Heart left ventricle (tissue), 16 donors: ENCODE results near the gene MEGF11. TPM values are rescaled to one million over a fixed set of nuclear protein-coding genes. Genes with fewer than 3 reads are reported as not detected.

Experiments
- ATAC-seq, 4 donors: fragments of 200-7000 bp; cut with Tn5 transposase; one replicate each; pipeline ENCODE4 v1.9.1; 2020 to 2022; ENCODE audit warnings: moderate library complexity in 4 of 4, mild to moderate bottlenecking in 3 of 4, moderate number of reproducible peaks in 1 of 4
- DNase-seq, 5 donors: peaks; one replicate each; pipeline ENCODE4 v3.0.0-alpha.2; 2020
- H3K27ac ChIP-seq, 12 donors: fragments of 200-600 bp; sonication (generic) in 4 of 12; one replicate each; pipeline versions ENCODE4 v1.5.0 to v1.8.0; 2016 to 2022; ENCODE audit warnings: mild to moderate bottlenecking in 2 of 12
- H3K27me3 ChIP-seq, 9 donors: fragments of 200-600 bp; sonication (generic) in 2 of 9; one replicate each; pipeline versions ENCODE4 v1.5.1 to v1.8.0; 2016 to 2022; ENCODE audit warnings: mild to moderate bottlenecking in 3 of 9
- H3K36me3 ChIP-seq, 9 donors: fragments of 200-600 bp; sonication (generic) in 2 of 9; one replicate each; pipeline versions ENCODE4 v1.5.0 to v1.8.0; 2018 to 2022; ENCODE audit warnings: mild to moderate bottlenecking in 2 of 9
- H3K4me1 ChIP-seq, 12 donors: fragments of 200-600 bp; sonication (generic) in 4 of 12; one replicate each; pipeline versions ENCODE4 v1.5.0 to v1.8.0; 2016 to 2022; ENCODE audit warnings: mild to moderate bottlenecking in 3 of 12
- H3K4me3 ChIP-seq, 12 donors: fragments of 200-600 bp; sonication (generic) in 4 of 12; one replicate each; pipeline versions ENCODE4 v1.5.0 to v1.8.0; 2017 to 2022; ENCODE audit warnings: mild to moderate bottlenecking in 9 of 12, moderate library complexity in 4 of 12
- H3K9me3 ChIP-seq, 12 donors: fragments of 200-600 bp; sonication (generic) in 4 of 12; one replicate each; pipeline versions ENCODE4 v1.5.0 to v1.8.0; 2016 to 2022; ENCODE audit warnings: mild to moderate bottlenecking in 1 of 12
- POLR2A ChIP-seq, 2 donors: fragments of 450-650 bp; IDR thresholded peaks; one replicate each; pipeline ENCODE4 v1.6.1; 2017; ENCODE audit warnings: antibody characterized with exemption in 2 of 2, mild to moderate bottlenecking in 2 of 2, moderate library complexity in 2 of 2
- WGBS, 4 donors: extraction: QIAGEN DNeasy Blood & Tissue Kit in 2 of 4; methylation state at CpG; one replicate each; pipeline versions ENCODE4 v1.1.5 to v1.1.7; 2013 to 2018; 5-methylcytosine and 5-hydroxymethylcytosine counted together
- intact Hi-C, 10 donors: fragments of 100-400 bp; cut with DNase I; formaldehyde crosslinking; loops; one replicate each; pipeline versions ENCODE4 v1.11.1 to v1.14.2; 2022
- polyA plus RNA-seq, 2 donors: library from polyadenylated mRNA; stranded (reverse); fragments of 200-250 nt; gene quantifications; one replicate each; pipeline ENCODE4 v1.2.3, GENCODE V29; 2013
- total RNA-seq, 9 donors: library from RNA; depleted of rRNA in 2 of 9; stranded (reverse); fragments of >200 nt in 2 of 9; fragmentation: NEBNext Ultra II Directional in 3 of 9; extraction: Animal tissue kit (Norgen Biotek cat#: 25700) in 3 of 9; gene quantifications; one replicate each; pipeline versions ENCODE4 v1.1.0 to v1.2.4, GENCODE V29; 2016 to 2023
- TF ChIP-seq, protein P1 (sequence below), 12 donors: fragments of 200-600 bp; sonication (generic) in 4 of 12; IDR thresholded peaks; one replicate each; pipeline versions ENCODE4 v1.5.0 to v1.8.0; 2018 to 2022; ENCODE audit warnings: antibody characterized with exemption in 12 of 12, mild to moderate bottlenecking in 5 of 12
- donor health status: ischemic (EF 13 %, LVEDD 7.1; RV severe dilation, severe dysfunction).
- donor health status: healthy with polysubstance abuse.
- donor health status: DM: no; HTN: yes; CAD: no.
- donor health status: DM: no; HTN: no; CAD: no.
- donor health status: ischemic (EF 25% LVEDD 6.9; RV normal size, moderate dysfunction).
- donor health status: ischemic (EF 25% LVEDD 5.7; RV mildly dilated, moderate dysfunction).
- donor health status: healthy.
- donor health status: DM: yes; HTN: yes; CAD: no.
- donor health status: ischemic (EF 35%, LVEDD 5.7; RV mildly dilated, moderate dysfunction).
- donor health status: nonischemic (EF 11% LVEDD 7.7; RV severe dilation, severe dysfunction).
- donor health status: DM: yes; HTN: yes; CAD: no.
- donor health status: PGD.
- donor health status: ischemic (EF 29% LVEDD 5.4; RV normal size, mild dysfunction).
- donor health status: nonischemic (EF 23%, LVEDD 6.1; RV moderate dilation, normal function).

The MEGF11 gene
- total and polyA plus RNA-seq, 11 donors, result 0.07 TPM; not detected in 10

- Histone ChIP-seq H3K4me1 (peaks cover 0 to 19% (median 2%) of the 10 kb centered on the region in 12 donors), H3K36me3 (peaks cover 0 to 5% (median 0%) of the 10 kb centered on the region in 9 donors), H3K9me3 (no peaks in the 10 kb centered on the region), H3K27me3 (no peaks in the 10 kb centered on the region), H3K27ac (no peak overlapping the region), H3K4me3 (no peak overlapping the region)
- TF ChIP-seq, protein P1, sequence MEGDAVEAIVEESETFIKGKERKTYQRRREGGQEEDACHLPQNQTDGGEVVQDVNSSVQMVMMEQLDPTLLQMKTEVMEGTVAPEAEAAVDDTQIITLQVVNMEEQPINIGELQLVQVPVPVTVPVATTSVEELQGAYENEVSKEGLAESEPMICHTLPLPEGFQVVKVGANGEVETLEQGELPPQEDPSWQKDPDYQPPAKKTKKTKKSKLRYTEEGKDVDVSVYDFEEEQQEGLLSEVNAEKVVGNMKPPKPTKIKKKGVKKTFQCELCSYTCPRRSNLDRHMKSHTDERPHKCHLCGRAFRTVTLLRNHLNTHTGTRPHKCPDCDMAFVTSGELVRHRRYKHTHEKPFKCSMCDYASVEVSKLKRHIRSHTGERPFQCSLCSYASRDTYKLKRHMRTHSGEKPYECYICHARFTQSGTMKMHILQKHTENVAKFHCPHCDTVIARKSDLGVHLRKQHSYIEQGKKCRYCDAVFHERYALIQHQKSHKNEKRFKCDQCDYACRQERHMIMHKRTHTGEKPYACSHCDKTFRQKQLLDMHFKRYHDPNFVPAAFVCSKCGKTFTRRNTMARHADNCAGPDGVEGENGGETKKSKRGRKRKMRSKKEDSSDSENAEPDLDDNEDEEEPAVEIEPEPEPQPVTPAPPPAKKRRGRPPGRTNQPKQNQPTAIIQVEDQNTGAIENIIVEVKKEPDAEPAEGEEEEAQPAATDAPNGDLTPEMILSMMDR (IDR thresholded peaks at IDR 0.05), result no peak
- no peak for TF ChIP-seq POLR2A (IDR thresholded peaks at IDR 0.05)
- WGBS, 4 donors, result 81 to 87% (median 85%) methylated on average over 3 of the region's 3 CpGs
- intact Hi-C loops, result loop anchor here in 8 of 10 donors (2.0 to 10.0 kb wide), 6 partner anchors 235 to 370 kb away; no protein-coding TSS in a partner anchor
- ATAC-seq (no peak), DNase-seq (no peak)
Measured at GRCh38 chr15:65917407-65917756, 336.2 kb downstream of the MEGF11 start.

- TF ChIP-seq, protein P1 (IDR thresholded peaks at IDR 0.05), result peak; percentile 31 to 68 (median 56)
- TF ChIP-seq POLR2A (IDR thresholded peaks at IDR 0.05), result no peak
- DNase-seq, result peak in 4 of 5 donors; percentile 43 to 69 (median 57)
- Histone ChIP-seq H3K27ac (no peak overlapping the region), H3K4me1 (peaks cover 0 to 19% (median 2%) of the 10 kb centered on the region in 12 donors), H3K27me3 (no peaks in the 10 kb centered on the region), H3K9me3 (no peaks in the 10 kb centered on the region), H3K36me3 (peaks cover 0 to 10% (median 5%) of the 10 kb centered on the region in 9 donors), H3K4me3 (no peak overlapping the region)
- intact Hi-C loops, result loop anchor here in 8 of 10 donors (1.0 to 10.0 kb wide), 7 partner anchors 235 to 372 kb away; no protein-coding TSS in a partner anchor
- WGBS, 4 donors, result 27 to 66% (median 43%) methylated on average over 4 to 16 of the region's 16 CpGs
- ATAC-seq, result peak; percentile 74 to 93 (median 90)
Measured at GRCh38 chr15:65916664-65917406, 336.7 kb downstream of the MEGF11 start.

DNA sequence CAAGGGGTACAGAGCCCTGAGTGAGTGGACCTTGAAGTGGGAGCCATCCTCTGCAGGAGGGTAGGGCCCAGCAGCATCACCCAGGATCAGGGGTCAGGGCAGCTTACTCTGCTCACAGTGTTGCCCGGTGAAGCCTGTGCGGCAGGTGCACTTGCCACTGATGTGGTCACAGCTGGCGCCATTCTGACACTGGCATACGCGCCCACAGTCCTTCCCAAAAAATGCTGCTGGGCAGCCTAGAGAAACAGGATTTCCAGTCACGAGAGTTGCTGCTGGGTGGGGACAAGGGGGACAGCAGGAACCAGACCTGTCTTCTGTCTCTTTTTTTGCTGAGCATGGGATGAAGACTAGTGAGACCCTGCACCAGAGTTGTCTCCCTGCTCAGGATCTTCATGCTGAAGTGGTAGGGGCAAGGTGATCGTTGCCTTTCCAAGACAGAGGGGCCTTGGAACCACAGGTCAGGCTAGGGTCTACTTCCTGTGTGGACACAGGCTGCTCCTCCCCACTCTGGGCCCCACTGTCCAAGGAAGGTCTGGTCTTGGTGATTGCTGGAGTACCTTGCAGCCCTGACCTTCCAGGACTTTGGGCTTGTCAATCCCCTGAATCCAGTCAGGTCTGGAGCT is 337.4 kb downstream of the MEGF11 start:
- Histone ChIP-seq H3K27me3 (no peaks in the 10 kb centered on the region), H3K4me3 (no peak overlapping the region), H3K9me3 (no peaks in the 10 kb centered on the region), H3K36me3 (peaks cover 0 to 16% (median 11%) of the 10 kb centered on the region in 9 donors), H3K4me1 (peaks cover 0 to 19% (median 2%) of the 10 kb centered on the region in 12 donors), H3K27ac (no peak overlapping the region)
- intact Hi-C loops, result loop anchor here in 8 of 10 donors (1.0 to 10.0 kb wide), 7 partner anchors 236 to 373 kb away; no protein-coding TSS in a partner anchor
- peak in 2 of 4 donors; percentile 4 to 19 for ATAC-seq
- TF ChIP-seq, protein P1 (IDR thresholded peaks at IDR 0.05), result no peak
- TF ChIP-seq POLR2A (IDR thresholded peaks at IDR 0.05), result no peak
- 82 to 86% (median 85%) methylated on average over 6 to 7 of the region's 7 CpGs for WGBS, 4 donors
- no peak for DNase-seq
